ENCODE results near the gene PCSK7.
A peak's percentile ranks its signal among the peaks of the same experiment; 100 is the strongest.
"Not testable (repeated sequence)": the region's sequence is repeated elsewhere in the genome, so short reads cannot be mapped to it uniquely, and the experiment has no call there.

The PCSK7 gene

GRCh38 chr11:117183178-117183577 lies 48.7 kb downstream of the PCSK7 start:
- not testable (repeated sequence) for H3K27me3 Mint-ChIP-seq; H3K27ac Mint-ChIP-seq; DNase-seq (ENCODE audit: low spot score in 2 of 2); H3K9me3 Mint-ChIP-seq; H3K4me3 Mint-ChIP-seq; ATAC-seq (ENCODE audit: low read depth)
- peaks cover 19% of the 10 kb centered on the region for H3K36me3 Mint-ChIP-seq
- peaks cover 48% of the 10 kb centered on the region for H3K4me1 Mint-ChIP-seq

- DNase-seq (ENCODE audit: low spot score in 2 of 2) (no peak), ATAC-seq (ENCODE audit: low read depth) (no peak)
- Mint-ChIP-seq H3K36me3 (peaks cover 19% of the 10 kb centered on the region), H3K9me3 (no peaks in the 10 kb centered on the region), H3K27ac (no peak overlapping the region), H3K4me3 (no peak overlapping the region), H3K4me1 (peaks cover 45% of the 10 kb centered on the region), H3K27me3 (no peaks in the 10 kb centered on the region)
Observed at GRCh38 chr11:117182551-117182935, 49.3 kb downstream of the PCSK7 start.

DNA sequence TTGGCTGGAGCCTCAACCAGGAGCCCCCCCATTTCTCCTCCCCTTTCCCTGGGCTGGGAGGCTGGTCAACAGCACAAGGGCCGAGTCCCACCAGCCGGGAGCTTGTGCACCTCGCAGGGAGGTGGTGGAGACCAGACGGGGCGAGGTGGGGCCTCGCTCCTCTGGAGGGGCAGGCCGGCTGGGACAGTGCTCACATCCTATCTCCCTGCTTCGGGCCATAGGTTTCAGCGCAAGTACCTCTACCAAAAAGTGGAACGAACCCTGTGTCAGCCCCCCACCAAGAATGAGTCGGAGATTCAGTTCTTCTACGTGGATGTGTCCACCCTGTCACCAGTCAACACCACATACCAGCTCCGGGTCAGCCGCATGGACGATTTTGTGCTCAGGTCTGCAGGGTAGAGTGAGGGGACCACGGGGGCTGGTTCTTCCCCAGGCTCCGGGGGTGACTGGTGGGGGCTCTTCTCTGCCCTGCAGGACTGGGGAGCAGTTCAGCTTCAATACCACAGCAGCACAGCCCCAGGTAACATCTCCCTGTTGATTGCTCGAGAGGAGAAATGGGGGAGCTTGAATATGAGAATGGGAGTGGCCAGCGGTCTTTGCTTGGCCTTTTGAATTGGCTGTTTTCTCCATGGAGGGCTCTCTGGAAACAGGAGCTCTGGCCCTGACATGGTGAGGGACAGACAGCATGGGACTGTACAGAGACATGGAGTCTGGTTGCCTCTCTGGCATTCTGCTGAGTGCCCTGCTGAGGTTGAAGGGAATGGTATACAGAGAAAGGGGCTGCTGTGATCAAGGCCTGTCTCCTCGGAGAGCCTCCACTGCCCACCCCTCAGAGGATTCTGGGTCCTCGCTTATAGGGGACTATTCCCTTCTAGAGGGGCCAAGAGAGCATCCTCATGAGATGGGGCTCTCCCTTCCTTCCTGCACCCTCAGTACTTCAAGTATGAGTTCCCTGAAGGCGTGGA lies 50.0 kb downstream of the PCSK7 start:
- no peak for ATAC-seq (ENCODE audit: low read depth)
- Mint-ChIP-seq H3K27me3 (no peaks in the 10 kb centered on the region), H3K27ac (no peak overlapping the region), H3K36me3 (peaks cover 14% of the 10 kb centered on the region), H3K4me1 (peaks cover 39% of the 10 kb centered on the region), H3K4me3 (no peak overlapping the region), H3K9me3 (no peaks in the 10 kb centered on the region)
- no peak for DNase-seq (ENCODE audit: low spot score in 2 of 2)

DNA sequence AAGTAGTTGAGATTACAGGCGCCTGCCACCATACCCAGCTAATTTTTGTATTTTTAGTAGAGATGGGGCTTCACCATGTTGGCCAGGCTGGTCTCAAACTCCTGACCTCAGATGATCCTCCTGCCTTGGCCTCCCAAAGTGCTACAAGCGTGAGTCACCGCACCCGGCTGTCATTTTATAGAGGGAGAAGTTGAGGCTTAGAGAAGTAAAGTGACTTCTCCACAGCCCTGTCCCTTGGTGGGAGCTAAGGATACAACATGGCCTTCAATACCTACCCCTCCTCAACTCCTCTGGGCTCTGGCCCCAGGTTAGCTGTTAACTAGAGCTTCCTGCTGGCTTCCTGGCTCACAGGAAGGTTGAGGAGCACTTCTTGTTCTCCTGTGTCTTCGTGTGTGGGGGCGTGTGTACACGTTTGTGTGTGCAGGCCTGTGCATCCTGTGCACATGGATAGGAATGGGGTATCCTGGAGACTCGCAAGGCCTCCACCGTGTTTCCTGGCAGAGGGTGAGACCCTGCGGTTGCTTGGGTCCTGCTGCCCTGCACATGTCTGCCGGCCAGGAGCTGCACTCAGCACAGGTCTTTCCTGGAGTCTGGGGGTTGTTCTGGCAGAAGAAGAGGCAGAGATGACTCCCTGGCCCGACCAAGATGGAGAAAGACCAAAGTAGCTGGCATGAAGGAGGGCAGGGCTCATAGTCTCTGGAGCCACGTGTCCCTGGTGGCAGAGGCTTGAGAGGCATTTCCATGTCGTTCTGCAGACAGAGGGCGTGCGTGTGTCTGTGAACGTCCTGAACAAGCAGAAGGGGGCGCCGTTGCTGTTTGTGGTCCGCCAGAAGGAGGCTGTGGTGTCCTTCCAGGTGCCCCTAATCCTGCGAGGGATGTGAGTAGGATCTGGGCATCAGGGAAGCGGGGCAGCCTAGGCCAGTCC lies 51.0 kb downstream of the PCSK7 start:
- DNase-seq (ENCODE audit: low spot score in 2 of 2), result peak; percentile 67 to 69
- H3K4me3 Mint-ChIP-seq, result peak overlapping the region; percentile 67
- H3K9me3 Mint-ChIP-seq, result no peaks in the 10 kb centered on the region
- H3K36me3 Mint-ChIP-seq, result peaks cover 10% of the 10 kb centered on the region
- peak overlapping the region; percentile 93 for H3K27ac Mint-ChIP-seq
- peak; percentile 57 for ATAC-seq (ENCODE audit: low read depth)
- peaks cover 31% of the 10 kb centered on the region for H3K4me1 Mint-ChIP-seq
- H3K27me3 Mint-ChIP-seq, result no peaks in the 10 kb centered on the region

DNA sequence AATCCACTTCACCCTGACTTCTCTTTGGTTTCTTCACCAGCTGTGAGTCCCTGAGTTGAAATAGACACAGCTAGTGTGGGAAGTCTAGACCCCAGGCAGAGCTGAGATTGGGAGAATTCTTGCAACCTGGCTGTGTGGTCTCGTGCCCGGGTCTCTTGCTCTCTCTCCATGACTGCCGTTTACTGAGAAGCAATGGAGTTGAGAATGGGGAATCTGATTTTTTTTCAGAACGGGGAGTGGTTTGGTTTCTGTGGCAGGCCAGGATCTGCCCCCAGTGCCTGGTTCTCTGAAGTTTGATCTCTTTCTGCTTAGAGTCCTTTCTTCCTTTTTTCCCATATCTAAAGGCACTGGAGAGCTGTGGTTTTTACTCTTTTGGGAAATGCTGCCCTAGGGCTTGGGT lies 51.9 kb downstream of the PCSK7 start:
- Mint-ChIP-seq H3K27me3 (no peaks in the 10 kb centered on the region), H3K4me3 (peak overlapping the region; percentile 96), H3K9me3 (no peaks in the 10 kb centered on the region), H3K36me3 (peaks cover 8% of the 10 kb centered on the region), H3K27ac (peak overlapping the region; percentile 93), H3K4me1 (peaks cover 26% of the 10 kb centered on the region)
- DNase-seq (ENCODE audit: low spot score in 2 of 2) (no peak), ATAC-seq (ENCODE audit: low read depth) (no peak)

- ATAC-seq (ENCODE audit: low read depth), result peak; percentile 50
- DNase-seq (ENCODE audit: low spot score in 2 of 2), result peak in 1 of 2 donors; percentile 34
- Mint-ChIP-seq H3K27me3 (no peaks in the 10 kb centered on the region), H3K36me3 (peaks cover 8% of the 10 kb centered on the region), H3K4me3 (peak overlapping the region; percentile 96), H3K27ac (peak overlapping the region; percentile 93), H3K4me1 (peaks cover 26% of the 10 kb centered on the region), H3K9me3 (no peaks in the 10 kb centered on the region)
Observed at GRCh38 chr11:117179048-117179999, 52.5 kb downstream of the PCSK7 start.

GRCh38 chr11:117178210-117179034 lies 53.5 kb downstream of the PCSK7 start, which contains the start of gene SIDT2:
Gene SIDT2, plus strand, starts transcription at chr11:117178743. Its CDS starts 521 bp downstream, at chr11:117179264.
- peak; percentile 87 for ATAC-seq (ENCODE audit: low read depth)
- Mint-ChIP-seq H3K4me3 (peak within 1 kb of the TSS; percentile 96), H3K27ac (peak within 1 kb of the TSS; percentile 93), H3K9me3 (no peaks in the 10 kb centered on the region), H3K4me1 (peaks cover 22% of the 10 kb centered on the region), H3K27me3 (no peaks in the 10 kb centered on the region), H3K36me3 (peaks cover 4% of the 10 kb centered on the region)
- DNase-seq (ENCODE audit: low spot score in 2 of 2), result peak; percentile 70 to 77

GRCh38 chr11:117177534-117178209 lies 54.2 kb downstream of the PCSK7 start:
- Mint-ChIP-seq H3K36me3 (peaks cover 3% of the 10 kb centered on the region), H3K4me3 (peak overlapping the region; percentile 96), H3K27ac (peak overlapping the region; percentile 93), H3K9me3 (no peaks in the 10 kb centered on the region), H3K27me3 (no peaks in the 10 kb centered on the region), H3K4me1 (peaks cover 22% of the 10 kb centered on the region)
- ATAC-seq (ENCODE audit: low read depth) (no peak), DNase-seq (ENCODE audit: low spot score in 2 of 2) (no peak)

DNA sequence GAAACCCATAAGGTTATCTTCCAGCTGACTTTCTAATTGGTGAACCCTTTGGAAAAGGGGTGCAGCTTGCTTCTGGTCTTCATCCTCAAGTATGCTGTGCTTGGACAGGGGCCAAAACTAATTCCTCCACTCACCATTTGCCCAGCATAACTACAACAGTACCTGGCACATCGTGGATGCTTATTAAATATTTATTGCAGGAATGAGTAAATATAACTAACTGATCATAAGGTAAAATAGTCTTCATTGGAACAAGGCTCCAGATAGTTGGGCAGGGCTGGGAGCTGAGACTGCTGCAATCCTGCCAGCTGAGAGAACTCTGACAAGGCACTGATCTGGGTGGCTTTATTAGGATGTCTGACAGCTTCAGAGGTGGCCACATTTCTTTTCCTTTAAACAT lies 55.7 kb downstream of the PCSK7 start:
- Mint-ChIP-seq H3K36me3 (no peaks in the 10 kb centered on the region), H3K27ac (no peak overlapping the region), H3K27me3 (no peaks in the 10 kb centered on the region), H3K4me1 (peaks cover 21% of the 10 kb centered on the region), H3K9me3 (no peaks in the 10 kb centered on the region), H3K4me3 (no peak overlapping the region)
- no peak for ATAC-seq (ENCODE audit: low read depth)
- no peak for DNase-seq (ENCODE audit: low spot score in 2 of 2)

DNA sequence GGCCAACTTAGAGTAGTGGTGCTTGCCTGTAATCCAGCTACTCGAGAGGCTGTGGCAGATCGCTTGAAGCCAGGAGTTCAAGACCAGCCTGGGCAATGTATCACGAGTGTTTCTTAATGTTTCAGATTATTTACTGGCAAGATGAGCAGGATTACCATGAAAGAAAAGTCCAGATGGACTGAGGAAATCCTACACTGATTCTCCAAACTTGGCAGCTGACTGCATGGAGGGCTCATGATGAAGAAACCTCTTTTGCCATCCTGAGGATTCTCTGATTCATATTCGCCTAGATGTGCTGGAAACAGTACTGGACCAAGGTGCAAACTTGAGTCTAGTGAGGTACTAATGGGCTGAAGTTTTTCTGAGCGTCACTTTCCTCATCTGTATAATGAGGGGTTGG lies 56.1 kb downstream of the PCSK7 start:
- Mint-ChIP-seq H3K9me3 (no peaks in the 10 kb centered on the region), H3K27me3 (no peaks in the 10 kb centered on the region), H3K36me3 (no peaks in the 10 kb centered on the region), H3K4me1 (peaks cover 17% of the 10 kb centered on the region), H3K27ac (peak overlapping the region; percentile 11), H3K4me3 (no peak overlapping the region)
- ATAC-seq (ENCODE audit: low read depth) (no peak), DNase-seq (ENCODE audit: low spot score in 2 of 2) (no peak)

DNA sequence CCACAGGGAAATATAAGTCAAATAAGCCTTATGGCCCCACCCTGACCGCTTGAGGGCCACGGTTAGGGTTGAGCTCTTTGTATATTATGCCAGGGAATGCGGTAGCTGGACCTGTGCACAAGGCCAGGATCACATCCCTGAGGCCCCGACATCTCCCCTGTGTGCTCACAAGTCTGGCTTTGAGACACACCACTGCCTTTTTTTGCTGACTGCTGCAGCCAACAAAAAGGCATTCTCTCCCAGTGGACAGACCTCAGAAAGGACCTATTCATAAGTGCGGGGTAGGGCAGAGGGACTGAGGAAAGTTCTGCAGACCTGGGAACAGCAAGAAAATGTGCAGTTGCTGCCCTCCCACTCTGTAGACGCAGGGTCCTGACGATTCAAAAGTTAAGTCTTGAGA lies 56.8 kb downstream of the PCSK7 start:
- H3K9me3 Mint-ChIP-seq, result no peaks in the 10 kb centered on the region
- H3K4me1 Mint-ChIP-seq, result peaks cover 10% of the 10 kb centered on the region
- H3K27me3 Mint-ChIP-seq, result no peaks in the 10 kb centered on the region
- H3K27ac Mint-ChIP-seq, result peak overlapping the region; percentile 11
- no peaks in the 10 kb centered on the region for H3K36me3 Mint-ChIP-seq
- DNase-seq (ENCODE audit: low spot score in 2 of 2), result no peak
- H3K4me3 Mint-ChIP-seq, result no peak overlapping the region
- ATAC-seq (ENCODE audit: low read depth), result no peak

GRCh38 chr11:117172724-117173421 lies 59.0 kb downstream of the PCSK7 start:
- ATAC-seq (ENCODE audit: low read depth) (no peak), DNase-seq (ENCODE audit: low spot score in 2 of 2) (no peak)
- Mint-ChIP-seq H3K9me3 (no peaks in the 10 kb centered on the region), H3K4me3 (no peak overlapping the region), H3K27me3 (no peaks in the 10 kb centered on the region), H3K27ac (peak overlapping the region; percentile 54), H3K4me1 (peaks cover 2% of the 10 kb centered on the region), H3K36me3 (peaks cover 4% of the 10 kb centered on the region)

Measured in memory B cell (primary cell).